DND-41 (cell line): ENCODE results near the gene RUVBL2.
"Not testable (repeated sequence)": the region's sequence is repeated elsewhere in the genome, so short reads cannot be mapped to it uniquely, and the experiment has no call there.

Source experiments
- ATAC-seq: fragments of 200-7000 bp; cut with Tn5 transposase; 3 replicates; pipeline ENCODE4 v1.9.1; 2021; ENCODE audit warnings: low read depth; ENCODE audit not compliant: insufficient read depth
- DNase-seq: peaks from one replicate; pipeline ENCODE4 v3.0.0-alpha.2; 2020
- H2AFZ ChIP-seq: 2 replicates; pipeline ENCODE4 v1.6.0; 2012; ENCODE audit warnings: low read depth, low read length
- H3K27ac ChIP-seq: 2 replicates; pipeline ENCODE4 v1.5.1; 2012; ENCODE audit warnings: low read length, inconsistent platforms
- H3K27me3 ChIP-seq: fragments of 200-600 bp; sonication (generic); 2 replicates; pipeline ENCODE4 v1.6.0; 2012; ENCODE audit warnings: low read length, mild to moderate bottlenecking, inconsistent platforms; ENCODE audit not compliant: insufficient read depth, poor library complexity
- H3K36me3 ChIP-seq: 2 replicates; pipeline ENCODE4 v1.5.1; 2012; ENCODE audit warnings: low read length, inconsistent platforms; ENCODE audit not compliant: insufficient read depth
- H3K4me1 ChIP-seq: 2 replicates; pipeline ENCODE4 v1.5.1; 2012; ENCODE audit warnings: mild to moderate bottlenecking, low read length; ENCODE audit not compliant: insufficient read depth
- H3K4me2 ChIP-seq: 2 replicates; pipeline ENCODE4 v1.6.0; 2012; ENCODE audit warnings: mild to moderate bottlenecking, moderate library complexity, low read length, inconsistent platforms; ENCODE audit not compliant: insufficient read depth
- H3K4me3 ChIP-seq, 2 experiments: fragments of 200-600 bp in 1 of 2; shearing (Covaris generic) in 1 of 2; 2 replicates each; pipeline ENCODE4 v1.5.1; 2012 to 2016; ENCODE audit warnings: inconsistent platforms in 2 of 2, low read length in 2 of 2, mild to moderate bottlenecking in 2 of 2, low read depth in 1 of 2, moderate library complexity in 1 of 2
- H3K79me2 ChIP-seq: 2 replicates; pipeline ENCODE4 v1.6.0; 2012; ENCODE audit warnings: low read length, inconsistent platforms; ENCODE audit not compliant: insufficient read depth
- H3K9ac ChIP-seq: 2 replicates; pipeline ENCODE4 v1.6.0; 2012; ENCODE audit warnings: low read depth, mild to moderate bottlenecking, inconsistent platforms, low read length, moderate library complexity
- H3K9me3 ChIP-seq: 2 replicates; pipeline ENCODE4 v1.5.1; 2012; ENCODE audit warnings: low read length, moderate library complexity, mild to moderate bottlenecking, inconsistent platforms; ENCODE audit not compliant: insufficient read depth, severe bottlenecking
- H4K20me1 ChIP-seq: 2 replicates; pipeline ENCODE4 v1.6.0; 2012; ENCODE audit warnings: low read length; ENCODE audit not compliant: insufficient read depth
- EZH2 ChIP-seq: IDR thresholded peaks from 3 replicates; pipeline ENCODE4 v1.6.1; 2012; ENCODE audit warnings: borderline replicate concordance, low read depth, mild to moderate bottlenecking, moderate library complexity, low read length, inconsistent platforms; ENCODE audit not compliant: severe bottlenecking
- TF ChIP-seq, protein P1 (sequence below): IDR thresholded peaks from 2 replicates; pipeline ENCODE4 v1.5.1; 2012; ENCODE audit warnings: borderline replicate concordance, low read length, moderate library complexity, mild to moderate bottlenecking; ENCODE audit not compliant: poor library complexity, severe bottlenecking; ENCODE audit errors: extremely low read depth

RUVBL2 gene

DNA sequence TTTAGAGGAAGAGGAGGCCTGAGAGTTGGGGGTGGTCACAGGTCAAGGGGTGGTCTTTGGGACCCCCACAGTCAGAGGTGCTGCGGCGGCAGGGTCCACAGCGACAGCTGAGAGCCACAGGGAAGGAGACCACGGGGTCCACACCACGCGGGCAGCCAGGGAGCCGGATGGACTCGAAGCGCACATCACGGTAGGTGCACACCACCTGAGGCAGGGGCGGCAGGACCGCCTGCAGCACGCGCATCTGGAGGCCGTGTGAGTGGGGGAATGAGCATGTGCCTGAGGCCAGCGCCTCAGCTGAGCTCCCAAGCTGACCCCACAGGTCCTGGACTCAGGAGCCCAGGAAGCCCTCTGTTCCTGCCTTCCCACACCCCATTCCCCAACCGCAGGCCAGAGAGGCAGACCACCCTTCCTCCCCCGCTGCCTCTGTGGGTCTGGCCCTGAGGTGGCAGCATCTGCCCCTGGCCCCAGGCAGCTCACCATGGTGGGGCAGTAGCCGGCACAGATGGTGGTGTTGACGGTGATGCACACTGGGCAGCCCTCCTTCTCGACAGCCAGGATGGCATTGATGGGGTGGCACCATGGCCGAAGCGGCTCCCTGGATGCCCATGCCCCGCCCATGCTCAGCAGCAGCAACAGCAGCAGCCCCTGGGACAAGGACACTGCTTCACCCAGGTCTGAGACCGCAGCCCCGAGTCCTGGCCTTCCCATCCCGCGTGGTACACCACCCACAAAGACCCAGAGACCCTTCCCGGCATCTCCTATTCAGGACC lies 22.6 kb downstream of the RUVBL2 start:
- H4K20me1 ChIP-seq = peaks cover 13% of the 10 kb centered on the region; the same call in 1 of the 2 replicates
- no peak overlapping the region for H3K4me3 ChIP-seq
- H3K9ac ChIP-seq = no peak overlapping the region
- DNase-seq (no peak), ATAC-seq (no peak)
- no peak overlapping the region for H3K4me2 ChIP-seq
- H3K4me1 ChIP-seq = peaks cover 3% of the 10 kb centered on the region; the same call in 1 of the 2 replicates
- H3K9me3 ChIP-seq = no peaks in the 10 kb centered on the region
- H3K27ac ChIP-seq = no peak overlapping the region
- H2AFZ ChIP-seq = no peak overlapping the region
- no peak for TF ChIP-seq EZH2
- TF ChIP-seq, protein P1, sequence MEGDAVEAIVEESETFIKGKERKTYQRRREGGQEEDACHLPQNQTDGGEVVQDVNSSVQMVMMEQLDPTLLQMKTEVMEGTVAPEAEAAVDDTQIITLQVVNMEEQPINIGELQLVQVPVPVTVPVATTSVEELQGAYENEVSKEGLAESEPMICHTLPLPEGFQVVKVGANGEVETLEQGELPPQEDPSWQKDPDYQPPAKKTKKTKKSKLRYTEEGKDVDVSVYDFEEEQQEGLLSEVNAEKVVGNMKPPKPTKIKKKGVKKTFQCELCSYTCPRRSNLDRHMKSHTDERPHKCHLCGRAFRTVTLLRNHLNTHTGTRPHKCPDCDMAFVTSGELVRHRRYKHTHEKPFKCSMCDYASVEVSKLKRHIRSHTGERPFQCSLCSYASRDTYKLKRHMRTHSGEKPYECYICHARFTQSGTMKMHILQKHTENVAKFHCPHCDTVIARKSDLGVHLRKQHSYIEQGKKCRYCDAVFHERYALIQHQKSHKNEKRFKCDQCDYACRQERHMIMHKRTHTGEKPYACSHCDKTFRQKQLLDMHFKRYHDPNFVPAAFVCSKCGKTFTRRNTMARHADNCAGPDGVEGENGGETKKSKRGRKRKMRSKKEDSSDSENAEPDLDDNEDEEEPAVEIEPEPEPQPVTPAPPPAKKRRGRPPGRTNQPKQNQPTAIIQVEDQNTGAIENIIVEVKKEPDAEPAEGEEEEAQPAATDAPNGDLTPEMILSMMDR = no peak
- H3K79me2 ChIP-seq = no peaks in the 10 kb centered on the region
- peaks cover 3% of the 10 kb centered on the region for H3K27me3 ChIP-seq
- H3K36me3 ChIP-seq = peaks cover 51% of the 10 kb centered on the region

- H3K4me2 ChIP-seq = no peak within 1 kb of the TSS
- no peak for DNase-seq
- TF ChIP-seq, protein P1 = no peak
- no peak for TF ChIP-seq EZH2
- H3K9ac ChIP-seq = no peak within 1 kb of the TSS
- H2AFZ ChIP-seq = no peak within 1 kb of the TSS
- no peak within 1 kb of the TSS for H3K27ac ChIP-seq
- H3K36me3 ChIP-seq = peaks cover 42% of the 10 kb centered on the region
- H3K4me1 ChIP-seq = peaks cover 3% of the 10 kb centered on the region; the same call in 1 of the 2 replicates
- ATAC-seq = no peak
- no peak within 1 kb of the TSS for H3K4me3 ChIP-seq
- no peaks in the 10 kb centered on the region for H3K79me2 ChIP-seq
- peaks cover 3% of the 10 kb centered on the region for H3K27me3 ChIP-seq
- no peaks in the 10 kb centered on the region for H3K9me3 ChIP-seq
- peaks cover 6% of the 10 kb centered on the region; the same call in 1 of the 2 replicates for H4K20me1 ChIP-seq
Observed at GRCh38 chr19:49017041-49017665, 23.5 kb downstream of the RUVBL2 start, which contains the start of gene LHB. LHB (minus strand) TSS chr19:49017091; CDS start chr19:49017081, 10 bp downstream.

- peaks cover 3% of the 10 kb centered on the region; the same call in 1 of the 2 replicates for H3K4me1 ChIP-seq
- no peak overlapping the region for H3K4me2 ChIP-seq
- no peak overlapping the region for H3K4me3 ChIP-seq
- H3K27me3 ChIP-seq = peaks cover 3% of the 10 kb centered on the region
- no peaks in the 10 kb centered on the region for H3K79me2 ChIP-seq
- H3K9me3 ChIP-seq = no peaks in the 10 kb centered on the region
- no peak overlapping the region for H3K27ac ChIP-seq
- peaks cover 4% of the 10 kb centered on the region; the same call in 1 of the 2 replicates for H4K20me1 ChIP-seq
- DNase-seq (peak; percentile 53), ATAC-seq (peak; percentile 69)
- H3K9ac ChIP-seq = no peak overlapping the region
- H2AFZ ChIP-seq = no peak overlapping the region
- TF ChIP-seq, protein P1 = peak; percentile 32
- no peak for TF ChIP-seq EZH2
- H3K36me3 ChIP-seq = peaks cover 36% of the 10 kb centered on the region
Observed at GRCh38 chr19:49017666-49018351, 24.1 kb downstream of the RUVBL2 start.

DNA sequence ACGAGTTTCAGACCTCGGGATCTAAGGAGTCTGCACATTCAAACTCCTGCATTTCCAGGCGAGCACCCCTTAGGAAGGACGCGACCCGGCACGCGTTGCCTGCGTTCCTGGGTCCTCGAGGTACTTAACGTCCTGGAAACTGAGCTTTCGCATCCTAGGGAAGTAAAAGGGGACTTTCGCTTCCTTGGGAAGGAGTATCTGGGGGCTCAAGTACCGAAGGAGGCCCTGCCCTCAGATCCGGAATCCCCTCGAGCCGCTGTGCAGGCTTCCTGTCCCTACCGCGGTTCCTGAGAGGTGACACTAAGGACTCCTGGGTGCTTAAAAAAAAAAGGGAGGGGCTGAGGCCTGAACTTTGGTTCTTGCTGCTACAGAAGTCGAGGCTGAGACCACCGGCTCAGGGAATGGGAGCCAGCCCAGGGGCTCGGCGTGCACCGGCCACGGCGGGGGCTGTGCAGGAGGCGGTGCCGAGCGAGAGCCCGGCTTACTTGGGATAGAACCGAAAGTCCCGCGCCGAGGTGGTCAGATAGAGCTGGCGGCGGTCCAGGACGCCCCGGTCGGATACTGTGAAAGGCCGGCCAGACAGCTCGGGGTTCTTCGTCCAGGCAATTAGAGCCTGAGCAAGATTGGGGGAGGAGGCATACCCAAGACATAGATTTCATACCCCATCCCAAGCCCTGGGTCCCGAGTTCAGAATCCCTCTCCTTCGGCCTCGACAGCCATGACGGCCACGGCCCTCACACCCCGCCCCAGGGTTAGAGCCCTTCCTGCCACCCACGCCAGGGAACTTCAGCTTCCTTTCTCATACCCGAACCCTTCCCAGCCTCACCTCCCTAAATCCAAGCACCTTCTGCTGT lies 24.9 kb downstream of the RUVBL2 start:
- not testable (repeated sequence) for H3K4me2 ChIP-seq, H3K27me3 ChIP-seq, H3K9me3 ChIP-seq, H3K4me1 ChIP-seq, H3K9ac ChIP-seq, H2AFZ ChIP-seq, H3K79me2 ChIP-seq, H3K4me3 ChIP-seq, DNase-seq, H4K20me1 ChIP-seq, H3K27ac ChIP-seq
- peak; percentile 19; the same call in 1 of the 3 replicates for ATAC-seq
- peaks cover 30% of the 10 kb centered on the region for H3K36me3 ChIP-seq
